GM21528 (cell line): Measurements from ENCODE around the gene AP5S1.

ENCODE experiments used
- ATAC-seq: cut with Tn5 transposase; IDR thresholded peaks from one replicate; pipeline ENCODE4 v1.9.1; 2021; ENCODE audit warnings: mild to moderate bottlenecking, moderate library complexity; ENCODE audit not compliant: unreplicated experiment, low FRiP score

The AP5S1 gene

GRCh38 chr20:3871550-3872265, 51.4 kb downstream of the AP5S1 start:
- ATAC-seq: no peak

GRCh38 chr20:3873507-3873906, 53.2 kb downstream of the AP5S1 start:
- ATAC-seq: no peak

GRCh38 chr20:3874194-3874844, 54.0 kb downstream of the AP5S1 start:
- ATAC-seq: no peak

- ATAC-seq: no peak
Observed at GRCh38 chr20:3875378-3875974, 55.1 kb downstream of the AP5S1 start.

- ATAC-seq: no peak
Observed at GRCh38 chr20:3876000-3876399, 55.7 kb downstream of the AP5S1 start.

- no peak for ATAC-seq
Observed at GRCh38 chr20:3876676-3877075, 56.3 kb downstream of the AP5S1 start.
